T-helper 1 cell treated with Interleukin-12 subunit alpha and Interleukin-12 subunit beta and Interleukin-4 antibody, amounts not matched to agents 30 ng/mL and 1 ng/mL, for 36 hours (primary cell): ENCODE data around the gene ULK4. TPM values are rescaled to one million over a fixed set of nuclear protein-coding genes. Genes with fewer than 3 reads are reported as not detected.
"Not testable (repeated sequence)": the region's sequence is repeated elsewhere in the genome, so short reads cannot be mapped to it uniquely, and the experiment has no call there.

Experiments
- intact Hi-C: fragments of 100-400 bp; cut with micrococcal nuclease; formaldehyde crosslinking; loops from one replicate; pipeline ENCODE4 v1.15.1; 2024
- total RNA-seq: library from RNA; stranded (reverse); gene quantifications from 2 replicates; pipeline ENCODE4 v1.2.3, GENCODE V29; 2022

The ULK4 gene
- total RNA-seq, 1 donor from 2014 or later, result 9.9 TPM

- intact Hi-C loops, result no loop called here
Measured at GRCh38 chr3:41581700-41582099, 380.2 kb downstream of the ULK4 start.

GRCh38 chr3:41580274-41580959, 381.5 kb downstream of the ULK4 start:
- intact Hi-C loops, result no loop called here

- intact Hi-C loops, result no loop called here
Measured at GRCh38 chr3:41579861-41580260, 382.0 kb downstream of the ULK4 start.

- intact Hi-C loops, result no loop called here
Measured at GRCh38 chr3:41578798-41579197, 383.1 kb downstream of the ULK4 start.

GRCh38 chr3:41575724-41576123, 386.2 kb downstream of the ULK4 start:
- intact Hi-C loops, result no loop called here

DNA sequence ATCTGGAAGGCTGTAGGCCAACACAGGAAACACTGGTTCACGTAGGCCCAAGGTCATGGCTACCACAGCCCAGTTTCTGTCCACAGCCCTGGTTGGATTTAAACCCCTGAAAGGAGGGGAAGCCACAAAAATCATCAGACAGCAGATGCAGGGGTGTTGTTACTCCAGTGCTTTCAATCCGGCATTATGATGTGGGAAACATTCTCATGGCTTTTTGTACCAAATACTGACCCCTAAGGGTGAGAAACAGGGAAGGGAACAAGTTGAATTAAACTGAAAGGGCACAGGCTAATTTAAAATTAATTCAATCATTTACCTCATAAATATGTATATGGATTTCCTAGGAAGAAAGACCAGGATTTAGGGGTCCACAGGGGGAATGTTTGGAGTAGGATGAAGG, 387.0 kb downstream of the ULK4 start:
- intact Hi-C loops, result no loop called here

- intact Hi-C loops, result no loop called here
Measured at GRCh38 chr3:41573591-41573990, 388.3 kb downstream of the ULK4 start.

GRCh38 chr3:41572092-41572491, 389.8 kb downstream of the ULK4 start:
- intact Hi-C loops, result no loop called here

DNA sequence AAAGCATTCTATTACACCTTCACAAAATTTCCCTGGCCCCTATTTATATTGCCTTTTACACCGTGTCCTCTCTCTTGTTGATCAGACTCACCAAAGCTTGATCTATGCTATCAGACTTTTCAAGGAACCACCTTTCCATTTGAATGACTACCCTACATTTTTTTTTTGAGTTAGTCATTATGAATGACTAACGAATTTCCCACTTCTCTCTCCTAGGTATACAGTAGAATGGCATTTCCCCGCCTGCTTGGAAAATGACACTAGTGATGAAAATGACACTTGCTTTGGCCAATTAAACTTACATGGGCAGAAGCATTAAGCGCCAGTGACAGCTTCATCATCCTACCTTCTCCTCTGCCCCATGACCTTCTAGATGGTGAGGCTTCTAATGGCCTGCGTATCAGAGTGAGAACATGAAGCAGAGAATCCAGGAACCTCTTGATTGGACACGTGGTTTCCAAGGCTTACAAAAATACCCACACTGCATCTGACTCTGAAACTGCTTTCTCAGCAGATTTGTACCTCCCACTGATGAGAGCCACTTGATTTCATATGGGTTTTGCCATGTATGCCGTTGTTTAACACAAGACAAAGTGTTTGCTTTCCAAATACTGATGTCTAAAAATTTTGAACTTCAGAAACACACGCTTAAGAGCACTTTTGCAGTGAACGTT, 392.1 kb downstream of the ULK4 start:
- intact Hi-C loops, result no loop called here

DNA sequence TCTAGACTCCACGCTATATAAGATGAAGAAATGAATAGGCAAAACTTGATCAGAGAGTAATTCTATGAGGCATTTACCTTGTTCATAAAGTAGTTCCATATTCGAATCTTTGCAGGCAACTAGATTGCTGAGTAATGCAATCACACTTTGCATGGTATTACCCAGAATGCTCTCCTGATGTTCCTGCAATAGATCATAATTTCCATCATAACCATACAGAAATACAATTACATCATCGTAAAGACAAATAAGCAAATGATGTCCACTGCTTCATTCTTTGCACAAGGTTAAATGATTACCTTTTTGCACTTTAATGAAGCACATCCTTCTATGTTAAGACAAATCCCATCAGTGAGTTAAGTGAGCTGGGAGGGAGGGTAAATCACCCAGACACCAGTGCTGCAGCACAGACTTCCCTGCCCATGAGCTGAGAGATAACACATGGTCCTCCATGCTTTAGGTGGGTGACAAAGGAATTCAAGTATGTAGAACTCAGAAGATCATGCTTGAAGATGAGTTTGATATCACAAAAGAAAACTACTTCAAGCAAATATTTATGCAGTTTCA, 395.9 kb downstream of the ULK4 start:
- intact Hi-C loops, result no loop called here

DNA sequence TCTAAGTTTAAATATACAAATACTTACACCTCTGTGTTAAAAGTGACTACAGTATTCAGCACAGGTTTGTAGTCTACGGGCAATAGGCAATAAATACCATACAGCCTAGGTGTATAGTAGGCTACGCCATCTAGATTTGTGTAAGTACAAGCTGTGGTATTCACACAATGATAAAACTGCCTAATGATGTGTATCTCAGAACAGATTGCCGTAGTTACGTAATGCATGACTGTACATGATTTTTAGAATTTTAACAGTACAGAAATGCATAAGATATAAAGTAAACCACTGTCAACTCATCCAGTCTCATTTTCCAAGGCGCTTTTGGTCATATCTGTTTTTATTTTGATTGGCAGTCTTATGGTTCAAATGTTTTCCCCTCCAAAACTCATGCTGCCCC, 396.9 kb downstream of the ULK4 start:
- intact Hi-C loops, result no loop called here

- intact Hi-C loops, result not testable (repeated sequence)
Measured at GRCh38 chr3:41556245-41556644, 405.7 kb downstream of the ULK4 start.

GRCh38 chr3:41532976-41533375, 428.9 kb downstream of the ULK4 start:
- intact Hi-C loops, result no loop called here

DNA sequence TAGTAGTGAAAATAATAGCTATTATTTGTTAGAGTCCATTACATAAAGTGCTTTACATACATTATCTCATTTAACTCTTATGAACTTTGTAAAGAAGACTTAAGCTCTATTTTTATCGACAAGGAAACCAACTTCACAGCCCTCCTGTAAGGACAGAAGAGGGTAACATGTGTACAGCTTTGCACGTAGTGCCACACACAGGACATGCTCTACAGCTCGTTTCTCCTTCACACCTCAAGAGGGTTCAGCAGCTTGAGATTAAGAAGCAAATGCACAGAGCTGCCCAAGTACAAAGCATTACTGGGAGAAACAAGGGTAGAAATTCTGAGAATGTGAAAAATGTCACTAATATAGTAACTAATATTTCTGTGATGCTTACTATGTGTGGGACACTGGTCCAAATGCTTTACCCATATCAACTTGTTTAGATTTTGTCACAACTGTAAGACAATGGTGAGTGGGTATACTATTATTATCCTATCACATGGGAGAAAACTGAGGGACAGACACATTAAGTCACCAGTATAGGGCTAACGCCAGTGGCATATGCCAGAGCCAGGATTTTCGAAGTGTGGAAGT, 434.8 kb downstream of the ULK4 start:
- intact Hi-C loops, result no loop called here

GRCh38 chr3:41525303-41526064, 436.4 kb downstream of the ULK4 start:
- intact Hi-C loops, result no loop called here

- intact Hi-C loops, result no loop called here
Measured at GRCh38 chr3:41523897-41524296, 438.0 kb downstream of the ULK4 start.

- intact Hi-C loops, result no loop called here
Measured at GRCh38 chr3:41522612-41523011, 439.3 kb downstream of the ULK4 start.

DNA sequence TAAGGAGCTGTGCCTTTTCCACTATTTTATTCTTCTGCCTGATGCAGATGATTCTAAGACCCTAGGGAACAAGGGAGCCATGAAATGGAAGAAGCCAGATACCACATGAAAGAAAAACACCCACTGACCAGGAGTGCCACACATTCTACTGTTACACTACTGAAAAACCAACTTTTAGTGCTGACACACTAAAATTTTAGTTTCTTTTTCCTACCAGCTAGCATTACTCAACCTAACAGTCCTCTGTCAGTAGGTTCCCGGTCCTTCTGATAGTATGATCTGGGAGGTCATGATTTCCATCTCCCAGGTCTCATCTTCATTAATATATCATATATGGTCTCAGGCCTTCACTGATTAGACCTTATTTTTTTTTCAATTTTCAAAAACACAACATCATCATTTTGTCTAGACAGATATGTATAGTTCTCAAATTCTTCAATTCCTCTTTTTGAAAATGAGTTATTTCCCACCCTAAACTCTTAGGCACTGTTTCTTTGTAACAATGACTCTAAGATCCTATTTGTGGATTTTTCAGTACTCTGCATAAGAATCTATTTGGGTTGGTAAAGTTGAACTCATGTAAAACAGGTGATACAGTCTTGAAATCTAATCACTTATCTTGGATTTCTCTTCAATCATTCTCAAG, 440.8 kb downstream of the ULK4 start:
- intact Hi-C loops, result no loop called here

GRCh38 chr3:41519746-41520145, 442.2 kb downstream of the ULK4 start:
- intact Hi-C loops, result no loop called here

GRCh38 chr3:41518626-41519025, 443.3 kb downstream of the ULK4 start:
- intact Hi-C loops, result no loop called here

DNA sequence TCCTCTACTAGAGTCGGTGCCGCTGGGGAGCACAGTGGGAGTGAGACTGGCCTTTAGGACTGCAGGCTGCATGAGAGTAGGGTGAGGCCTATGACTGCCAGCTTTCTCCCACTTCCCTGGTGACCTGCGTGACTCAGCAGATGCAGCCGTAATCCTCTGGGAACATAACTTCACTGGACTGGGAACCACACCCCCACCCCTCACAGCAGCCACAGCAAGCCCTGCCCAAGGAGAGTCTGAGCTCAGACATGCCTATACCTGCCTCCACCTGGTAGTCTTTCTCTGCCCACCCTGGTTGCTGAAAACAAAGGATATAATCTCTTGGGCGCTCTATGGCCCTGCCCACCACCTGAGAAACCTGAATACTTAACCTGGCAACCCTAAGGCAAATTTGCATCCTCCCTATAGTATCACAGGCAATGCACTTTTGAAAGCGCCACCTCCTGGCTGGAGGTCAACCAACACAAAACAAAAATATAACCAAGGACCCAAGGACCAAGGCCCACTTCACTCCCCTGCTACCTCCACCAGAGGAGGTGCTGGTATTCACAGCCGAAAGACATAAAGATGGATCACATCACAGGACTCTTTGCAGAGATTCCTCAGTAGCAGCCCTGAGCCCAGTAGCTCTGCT, 453.7 kb downstream of the ULK4 start:
- intact Hi-C loops, result loop anchor here (1.0 to 10.0 kb wide), 2 partner anchors 928 to 1183 kb away; no protein-coding TSS in a partner anchor
